Activated CD8-positive, alpha-beta memory T cell treated with anti-CD3 and anti-CD28 coated beads, Interleukin-2, amount 50 U/mL, for 4 hours (primary cell): ENCODE results near the gene RAB11FIP4.
"Not testable (repeated sequence)": the region's sequence is repeated elsewhere in the genome, so short reads cannot be mapped to it uniquely, and the experiment has no call there.

Source experiments
- DNase-seq: peaks from one replicate; pipeline ENCODE4 v3.0.0-alpha.2; 2020

The RAB11FIP4 gene

GRCh38 chr17:31433811-31434726 lies 42.6 kb downstream of the RAB11FIP4 start:
- no peak for DNase-seq

DNA sequence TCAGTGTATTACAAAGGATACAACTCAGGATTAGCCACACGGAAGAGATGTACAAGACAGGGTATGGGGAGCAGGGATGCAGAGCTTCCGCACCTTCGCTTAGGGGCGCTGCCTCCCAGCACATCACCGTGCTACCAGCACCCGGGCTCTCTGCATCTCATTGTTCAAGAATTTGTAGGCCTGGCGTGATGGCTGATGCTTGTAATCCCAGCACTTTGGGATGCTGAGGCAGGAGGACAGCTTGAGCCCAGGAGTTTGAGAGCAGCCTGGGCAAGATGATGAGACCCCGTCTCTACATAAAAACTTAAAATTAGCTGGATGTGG lies 43.2 kb downstream of the RAB11FIP4 start:
- DNase-seq: no peak

DNA sequence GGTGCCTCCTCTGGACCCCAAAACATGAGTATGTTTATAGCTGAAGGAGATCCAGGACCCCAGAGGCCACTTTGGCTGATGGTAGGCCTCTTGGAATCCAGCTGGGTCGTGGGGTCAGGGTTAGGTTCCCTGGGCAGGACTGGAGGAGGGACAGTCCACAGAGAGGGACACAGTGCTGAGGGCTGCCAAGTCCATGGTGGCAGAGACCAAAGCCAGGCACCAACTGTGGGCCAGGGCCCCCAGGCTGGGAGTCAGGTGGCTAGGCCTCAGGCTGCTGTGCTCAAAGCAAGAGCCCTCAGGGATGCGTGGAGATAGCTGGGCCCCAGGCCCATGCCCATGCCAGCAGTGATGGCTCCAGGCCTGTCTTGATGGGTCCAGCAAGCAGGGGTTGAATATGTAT lies 44.1 kb downstream of the RAB11FIP4 start:
- DNase-seq: no peak

- no peak for DNase-seq
These were observed 46.4 kb downstream of the RAB11FIP4 start for GRCh38 chr17:31437720-31438400.

- DNase-seq: no peak
These were observed 48.2 kb downstream of the RAB11FIP4 start for GRCh38 chr17:31439716-31440115.

GRCh38 chr17:31442276-31442675 lies 50.8 kb downstream of the RAB11FIP4 start:
- DNase-seq: no peak

GRCh38 chr17:31442856-31443255 lies 51.4 kb downstream of the RAB11FIP4 start:
- DNase-seq: not testable (repeated sequence)

- DNase-seq: no peak
These were observed 51.9 kb downstream of the RAB11FIP4 start for GRCh38 chr17:31443386-31443785.

- no peak for DNase-seq
These were observed 52.6 kb downstream of the RAB11FIP4 start for GRCh38 chr17:31444026-31444425.

DNA sequence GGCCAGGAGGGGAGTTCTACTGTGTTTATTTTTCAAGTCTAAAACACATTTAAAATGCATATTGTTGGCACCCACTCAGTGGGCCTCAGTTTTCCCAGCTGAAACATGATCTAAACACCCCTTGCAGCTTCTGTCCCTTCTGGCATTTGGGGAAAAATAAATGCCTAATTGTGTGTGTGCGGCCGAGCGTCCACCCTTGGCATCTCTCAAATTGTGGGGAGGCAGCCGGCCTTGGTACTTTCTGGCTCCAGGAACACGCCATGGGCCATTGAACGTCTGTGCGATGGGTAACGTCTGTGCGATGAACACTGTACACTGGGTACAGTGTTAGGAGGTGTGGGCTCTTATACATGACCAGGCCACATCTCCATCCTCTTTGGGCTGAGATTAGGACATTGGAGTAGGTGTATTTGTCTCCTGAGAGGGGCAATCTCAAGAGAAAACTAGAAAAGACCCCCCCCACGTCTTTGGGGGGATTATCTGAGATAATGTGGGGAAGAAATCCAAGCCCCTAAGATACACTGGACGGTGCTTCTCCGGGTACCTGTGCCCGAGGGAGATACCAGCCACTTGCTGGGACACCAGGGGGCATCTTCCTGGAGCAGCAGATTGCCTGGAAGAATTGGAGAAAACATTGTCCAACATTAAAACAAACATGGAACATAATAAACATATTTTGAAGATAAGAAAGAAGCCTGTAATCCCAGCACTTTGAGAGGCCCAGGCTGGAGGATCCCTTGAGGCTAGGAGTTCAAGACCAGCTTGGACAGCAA lies 54.9 kb downstream of the RAB11FIP4 start:
- no peak for DNase-seq

- DNase-seq: no peak
These were observed 57.1 kb downstream of the RAB11FIP4 start for GRCh38 chr17:31448467-31449077.

DNA sequence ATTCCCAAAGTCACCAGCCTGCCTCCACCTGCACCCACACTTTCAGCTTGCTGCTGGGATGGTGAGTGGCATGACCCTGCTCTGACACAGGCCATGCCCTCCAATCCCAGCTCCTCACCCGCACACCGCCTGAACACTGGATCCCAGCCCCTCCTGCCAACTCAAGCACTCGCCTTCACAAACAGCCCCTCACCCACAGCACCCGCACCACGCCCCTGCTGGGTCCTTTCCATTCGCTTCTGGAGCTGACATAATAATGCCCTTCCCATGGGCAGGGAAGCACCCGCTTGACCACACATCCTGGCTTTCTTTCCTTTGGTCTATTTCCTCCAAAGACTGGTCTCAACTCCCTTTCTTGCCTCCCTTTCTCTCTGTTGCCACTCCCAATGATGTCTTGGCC lies 57.6 kb downstream of the RAB11FIP4 start:
- DNase-seq: no peak

GRCh38 chr17:31449746-31450145 lies 58.3 kb downstream of the RAB11FIP4 start:
- DNase-seq: no peak

DNA sequence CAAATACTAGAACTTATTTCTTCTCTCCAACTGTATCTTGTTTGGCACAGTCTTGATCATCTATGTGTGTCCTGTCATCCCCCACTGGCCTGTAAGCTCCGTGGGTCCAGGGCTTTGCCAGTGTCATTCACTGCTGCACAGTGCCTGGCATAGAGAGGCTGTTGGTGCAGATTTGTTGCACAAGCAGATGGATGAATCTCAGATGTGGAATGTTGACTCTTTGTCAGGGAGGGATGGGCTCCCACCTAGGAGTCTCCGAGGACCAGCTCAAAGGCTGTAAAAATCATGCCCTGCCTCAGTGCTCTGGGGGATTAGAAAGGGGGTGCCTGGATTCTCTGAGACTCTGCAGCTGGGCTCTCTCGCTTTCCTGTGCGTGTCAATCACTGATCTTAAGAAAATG lies 60.6 kb downstream of the RAB11FIP4 start:
- no peak for DNase-seq

- no peak for DNase-seq
These were observed 61.2 kb downstream of the RAB11FIP4 start for GRCh38 chr17:31452561-31453110.

DNA sequence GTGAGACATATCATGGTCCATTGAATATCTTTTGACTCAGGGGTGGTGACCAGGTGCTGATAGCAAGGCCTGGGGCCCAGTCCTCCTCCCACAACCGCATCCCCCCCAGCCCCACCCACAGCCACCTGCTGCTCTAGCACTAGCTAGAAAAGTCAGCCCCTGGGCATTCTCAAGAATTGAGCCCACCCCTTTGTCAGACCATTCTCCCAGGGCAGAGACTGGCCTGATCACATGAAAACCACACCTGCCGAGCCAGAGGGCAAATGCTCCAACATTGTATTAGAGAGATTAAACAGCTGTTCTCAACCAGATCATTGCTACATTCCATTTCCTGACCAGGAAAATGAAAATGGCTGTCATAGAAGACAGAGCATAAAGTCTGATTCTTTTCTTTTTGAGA lies 62.4 kb downstream of the RAB11FIP4 start:
- no peak for DNase-seq

DNA sequence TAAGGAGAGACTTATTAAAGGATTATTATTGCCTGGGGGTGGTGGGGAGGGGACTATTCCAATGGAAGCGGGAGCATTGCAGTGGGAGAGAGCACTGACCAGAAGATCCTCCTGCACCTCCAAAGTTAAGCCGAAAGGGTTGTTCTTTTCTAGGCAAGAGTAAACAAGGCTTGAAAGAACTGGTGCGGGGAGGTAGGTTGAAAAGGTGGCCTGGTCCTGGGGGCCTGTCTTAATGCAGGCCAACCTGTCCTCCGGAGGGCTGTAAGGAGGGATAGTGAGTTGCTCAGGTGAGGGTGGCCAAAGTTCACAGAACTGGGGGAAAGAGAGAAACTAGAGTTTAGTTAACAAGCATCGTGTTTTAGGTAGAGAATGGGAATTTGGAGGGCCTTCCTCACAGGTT lies 65.3 kb downstream of the RAB11FIP4 start:
- no peak for DNase-seq

GRCh38 chr17:31457391-31458234 lies 66.1 kb downstream of the RAB11FIP4 start:
- DNase-seq: no peak

GRCh38 chr17:31458829-31459228 lies 67.4 kb downstream of the RAB11FIP4 start:
- DNase-seq: no peak

DNA sequence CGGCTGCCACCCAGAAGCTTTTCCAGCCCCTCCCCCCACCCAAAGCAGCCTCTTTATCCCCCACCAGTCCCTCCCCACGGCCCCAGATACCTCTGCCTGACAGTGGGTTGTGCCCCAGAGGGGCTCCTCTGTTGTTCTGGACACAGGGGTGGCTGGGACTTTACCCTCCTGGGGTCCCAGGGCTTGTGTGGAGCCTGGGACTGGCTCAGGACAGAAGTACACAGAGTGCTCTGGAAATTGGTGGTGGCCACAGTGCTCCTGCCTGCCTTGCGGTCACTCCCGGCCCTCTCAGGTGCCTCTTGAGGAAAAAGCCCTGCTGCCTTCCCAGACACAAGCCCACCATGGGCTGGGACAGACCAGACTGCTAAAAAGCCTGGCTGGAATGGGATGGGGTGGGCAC lies 68.2 kb downstream of the RAB11FIP4 start:
- no peak for DNase-seq

DNA sequence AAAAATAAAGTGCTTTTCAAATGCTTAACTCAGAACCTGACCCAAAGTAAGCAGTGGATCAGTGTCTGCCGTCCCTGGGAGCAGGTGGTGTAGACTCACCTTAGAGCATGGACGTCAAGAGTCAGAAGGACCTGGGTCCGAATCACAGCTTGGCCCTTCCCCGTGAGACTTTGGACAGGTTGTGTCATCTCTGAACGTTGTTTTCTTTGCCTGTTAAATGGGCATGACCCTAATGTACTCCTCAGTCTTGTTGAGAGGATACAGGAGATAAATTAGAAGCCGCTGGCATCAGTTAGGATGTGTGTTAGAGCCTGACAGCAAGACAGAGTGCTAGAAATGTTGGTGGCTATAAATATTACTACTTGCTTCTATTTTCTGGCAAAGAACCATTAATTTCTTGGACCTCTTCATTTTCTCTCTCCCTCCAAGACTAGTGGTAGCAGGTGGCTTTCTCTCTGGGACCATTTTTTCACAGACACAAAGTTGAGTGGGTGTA lies 68.8 kb downstream of the RAB11FIP4 start:
- DNase-seq: no peak
